Dermis microvascular lymphatic vessel endothelial cell (primary cell): ENCODE measurements around the gene NUDT1. TPM values are rescaled to one million over a fixed set of nuclear protein-coding genes. Genes with fewer than 3 reads are reported as not detected.

Experiments used
- DNase-seq, 2 donors: peaks; one replicate each; pipeline versions ENCODE4 v3.0.0 to v3.0.0-alpha.2; 2010; ENCODE audit warnings: low read depth in 2 of 2
- total RNA-seq: library from RNA; depleted of rRNA; stranded (reverse); fragments of >200 nt; gene quantifications from 2 replicates; pipeline ENCODE4 v1.2.1, GENCODE V29; 2014

Gene NUDT1
- total RNA-seq, 1 donor from 2014 or later: 13.9 TPM

GRCh38 chr7:2248984-2249694, 7.1 kb downstream of the NUDT1 start:
- peak in 1 of 2 donors; percentile 83 for DNase-seq

GRCh38 chr7:2249744-2250323, 7.8 kb downstream of the NUDT1 start:
- DNase-seq: no peak

- DNase-seq: no peak
Observed at GRCh38 chr7:2251381-2251780, 9.4 kb downstream of the NUDT1 start.

GRCh38 chr7:2251841-2252771, 10.1 kb downstream of the NUDT1 start:
- no peak for DNase-seq

- no peak for DNase-seq
Observed at GRCh38 chr7:2253021-2253420, 11.0 kb downstream of the NUDT1 start.

- no peak for DNase-seq
Observed at GRCh38 chr7:2253525-2254244, 11.7 kb downstream of the NUDT1 start.

GRCh38 chr7:2254429-2255144, 12.6 kb downstream of the NUDT1 start:
- no peak for DNase-seq

GRCh38 chr7:2255145-2256139, 13.4 kb downstream of the NUDT1 start:
- no peak for DNase-seq

GRCh38 chr7:2256306-2257045, 14.4 kb downstream of the NUDT1 start:
- no peak for DNase-seq

GRCh38 chr7:2257046-2257551, 15.1 kb downstream of the NUDT1 start:
- no peak for DNase-seq

- DNase-seq: no peak
Observed at GRCh38 chr7:2257651-2258050, 15.6 kb downstream of the NUDT1 start.

- DNase-seq: no peak
Observed at GRCh38 chr7:2258661-2259365, 16.8 kb downstream of the NUDT1 start.

GRCh38 chr7:2259480-2259879, 17.5 kb downstream of the NUDT1 start:
- DNase-seq: no peak

GRCh38 chr7:2260820-2261219, 18.8 kb downstream of the NUDT1 start:
- DNase-seq: peak in 1 of 2 donors; percentile 34

- DNase-seq: no peak
Observed at GRCh38 chr7:2261611-2262010, 19.6 kb downstream of the NUDT1 start.

GRCh38 chr7:2263176-2263575, 21.1 kb downstream of the NUDT1 start:
- no peak for DNase-seq

- no peak for DNase-seq
Observed at GRCh38 chr7:2264158-2264557, 22.1 kb downstream of the NUDT1 start.

GRCh38 chr7:2266911-2267310, 24.9 kb downstream of the NUDT1 start:
- peak in 1 of 2 donors; percentile 65 for DNase-seq
